Neural progenitor cell (in vitro differentiated cells): ENCODE measurements around the gene C11orf58. TPM values are rescaled to one million over a fixed set of nuclear protein-coding genes. Genes with fewer than 3 reads are reported as not detected.

ENCODE experiments used
- DNase-seq: peaks from one replicate; pipeline ENCODE4 v3.0.0-alpha.2; 2016; ENCODE audit warnings: low spot score
- H2AFZ ChIP-seq: fragments of 200-600 bp; sonication (generic); replicated peaks from 2 replicates; pipeline ENCODE4 v1.6.1; 2016; ENCODE audit warnings: antibody characterized with exemption
- H3F3A ChIP-seq: fragments of 200-600 bp; sonication (generic); 2 replicates; pipeline ENCODE4 v1.6.1; 2016; ENCODE audit warnings: antibody characterized with exemption, low read depth
- H3K27ac ChIP-seq: fragments of 200-600 bp; sonication (generic); 2 replicates; pipeline ENCODE4 v1.5.1; 2016; ENCODE audit warnings: mild to moderate bottlenecking
- H3K27me3 ChIP-seq: fragments of 200-600 bp; sonication (generic); 2 replicates; pipeline ENCODE4 v1.6.1; 2016; ENCODE audit warnings: mild to moderate bottlenecking, moderate library complexity
- H3K36me3 ChIP-seq: fragments of 200-600 bp; sonication (generic); 2 replicates; pipeline ENCODE4 v1.5.1; 2016
- H3K4me1 ChIP-seq: fragments of 200-600 bp; sonication (generic); 2 replicates; pipeline ENCODE4 v1.6.1; 2016; ENCODE audit warnings: mixed run types
- H3K4me2 ChIP-seq: fragments of 200-600 bp; sonication (generic); 2 replicates; pipeline ENCODE4 v1.6.1; 2016
- H3K4me3 ChIP-seq: fragments of 200-600 bp; sonication (generic); 2 replicates; pipeline ENCODE4 v1.5.1; 2016
- H3K79me2 ChIP-seq: fragments of 200-600 bp; sonication (generic); 2 replicates; pipeline ENCODE4 v1.6.1; 2016; ENCODE audit warnings: low read depth
- H3K9ac ChIP-seq: fragments of 200-600 bp; sonication (generic); 2 replicates; pipeline ENCODE4 v1.6.1; 2016
- H3K9me3 ChIP-seq: fragments of 200-600 bp; sonication (generic); 2 replicates; pipeline ENCODE4 v1.5.1; 2016; ENCODE audit warnings: low read depth
- H4K20me1 ChIP-seq: fragments of 200-600 bp; sonication (generic); 2 replicates; pipeline ENCODE4 v1.6.1; 2016; ENCODE audit warnings: low read depth
- H3K27ac Mint-ChIP-seq: 3 replicates; pipeline ENCODE4 v1.8.0; 2021; ENCODE audit warnings: mixed read lengths
- H3K27me3 Mint-ChIP-seq: 2 replicates; pipeline ENCODE4 v1.8.0; 2022; ENCODE audit warnings: low read depth, mild to moderate bottlenecking, inconsistent platforms, moderate library complexity, mixed read lengths; ENCODE audit not compliant: insufficient read depth
- H3K36me3 Mint-ChIP-seq: 3 replicates; pipeline ENCODE4 v1.8.0; 2021; ENCODE audit warnings: mixed read lengths
- H3K4me1 Mint-ChIP-seq: 3 replicates; pipeline ENCODE4 v1.8.0; 2021; ENCODE audit warnings: mixed read lengths
- H3K4me3 Mint-ChIP-seq: 3 replicates; pipeline ENCODE4 v1.8.0; 2021; ENCODE audit warnings: mild to moderate bottlenecking, moderate library complexity, mixed read lengths
- H3K9me3 Mint-ChIP-seq: 3 replicates; pipeline ENCODE4 v1.8.0; 2020; ENCODE audit warnings: mixed read lengths
- EZH2 ChIP-seq: fragments of 200-600 bp; sonication (generic); IDR thresholded peaks from 2 replicates; pipeline ENCODE4 v1.6.1; 2017; ENCODE audit warnings: antibody characterized with exemption, mild to moderate bottlenecking, moderate library complexity
- EZH2phosphoT487 ChIP-seq: fragments of 200-600 bp; sonication (generic); IDR thresholded peaks from 2 replicates; pipeline ENCODE4 v1.6.1; 2017; ENCODE audit warnings: antibody characterized with exemption
- total RNA-seq: library from RNA; depleted of rRNA; stranded (reverse); fragments of >200 nt; gene quantifications from 2 replicates; pipeline ENCODE4 v1.2.3, GENCODE V29; 2015; ENCODE audit warnings: low replicate concordance
- TF ChIP-seq, protein P1 (sequence below): fragments of 200-600 bp; sonication (generic); IDR thresholded peaks from 2 replicates; pipeline ENCODE4 v1.5.1; 2017; ENCODE audit warnings: antibody characterized with exemption, mild to moderate bottlenecking

Gene C11orf58
- total RNA-seq, 1 donor from 2014 or later = 320 TPM

DNA sequence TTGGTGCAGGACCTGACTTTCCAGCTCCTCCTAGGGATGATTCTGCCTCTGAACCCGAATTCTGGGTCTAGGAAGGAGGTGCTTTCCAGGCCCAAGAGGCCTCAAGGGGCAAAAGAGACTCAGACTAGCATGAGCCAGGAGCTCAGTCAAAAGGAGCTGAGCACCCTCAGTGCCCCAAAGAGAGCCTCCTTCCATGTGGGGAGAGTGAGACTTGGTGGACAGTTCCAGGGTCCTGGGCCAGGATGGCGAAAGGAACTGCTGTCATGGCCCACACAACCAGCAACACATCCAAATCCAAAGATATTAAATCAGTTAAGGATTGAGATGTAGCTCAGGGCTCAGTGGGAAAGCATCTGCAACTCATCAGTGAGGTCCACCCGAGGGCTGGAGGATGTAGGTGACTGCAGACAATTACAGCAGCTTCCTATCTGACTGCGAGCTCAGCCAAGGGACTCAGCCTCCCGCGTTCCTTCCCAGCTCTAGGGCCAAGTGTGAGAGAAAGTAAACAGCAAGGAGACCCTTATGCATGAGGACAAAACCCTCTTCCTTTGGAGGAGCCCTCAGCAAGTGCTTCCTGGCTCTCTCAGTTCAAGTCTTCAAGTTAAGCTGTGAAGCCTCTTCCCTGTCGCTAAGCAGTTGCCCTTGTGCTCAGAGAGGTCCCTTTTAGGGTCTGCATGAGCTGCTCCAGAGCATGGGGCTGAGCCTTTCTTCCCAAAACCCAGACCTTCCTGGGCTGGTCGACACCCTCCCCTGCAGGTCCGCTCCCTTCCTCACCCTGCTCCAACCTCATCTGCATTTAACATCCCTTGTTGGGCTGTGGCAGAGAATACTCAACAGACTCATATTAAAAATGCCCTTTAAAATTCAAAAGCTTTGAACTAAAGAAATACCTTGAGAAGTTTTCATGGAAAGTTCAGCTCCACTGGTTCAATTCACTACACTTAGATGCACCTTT lies 35.8 kb downstream of the C11orf58 start:
- no peak overlapping the region for H3K9ac ChIP-seq
- no peak overlapping the region for H3K4me2 ChIP-seq
- H3K27ac ChIP-seq = no peak overlapping the region
- H3K36me3 Mint-ChIP-seq = peaks cover 5% of the 10 kb centered on the region
- H2AFZ ChIP-seq = no peak overlapping the region
- H3K4me3 ChIP-seq = no peak overlapping the region
- no peaks in the 10 kb centered on the region for H3K36me3 ChIP-seq
- TF ChIP-seq EZH2 (no peak), EZH2phosphoT487 (no peak)
- TF ChIP-seq, protein P1, sequence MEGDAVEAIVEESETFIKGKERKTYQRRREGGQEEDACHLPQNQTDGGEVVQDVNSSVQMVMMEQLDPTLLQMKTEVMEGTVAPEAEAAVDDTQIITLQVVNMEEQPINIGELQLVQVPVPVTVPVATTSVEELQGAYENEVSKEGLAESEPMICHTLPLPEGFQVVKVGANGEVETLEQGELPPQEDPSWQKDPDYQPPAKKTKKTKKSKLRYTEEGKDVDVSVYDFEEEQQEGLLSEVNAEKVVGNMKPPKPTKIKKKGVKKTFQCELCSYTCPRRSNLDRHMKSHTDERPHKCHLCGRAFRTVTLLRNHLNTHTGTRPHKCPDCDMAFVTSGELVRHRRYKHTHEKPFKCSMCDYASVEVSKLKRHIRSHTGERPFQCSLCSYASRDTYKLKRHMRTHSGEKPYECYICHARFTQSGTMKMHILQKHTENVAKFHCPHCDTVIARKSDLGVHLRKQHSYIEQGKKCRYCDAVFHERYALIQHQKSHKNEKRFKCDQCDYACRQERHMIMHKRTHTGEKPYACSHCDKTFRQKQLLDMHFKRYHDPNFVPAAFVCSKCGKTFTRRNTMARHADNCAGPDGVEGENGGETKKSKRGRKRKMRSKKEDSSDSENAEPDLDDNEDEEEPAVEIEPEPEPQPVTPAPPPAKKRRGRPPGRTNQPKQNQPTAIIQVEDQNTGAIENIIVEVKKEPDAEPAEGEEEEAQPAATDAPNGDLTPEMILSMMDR = no peak
- H3K27me3 ChIP-seq = no peaks in the 10 kb centered on the region
- no peaks in the 10 kb centered on the region for H4K20me1 ChIP-seq
- peaks cover 20% of the 10 kb centered on the region for H3K4me1 ChIP-seq
- H3K27me3 Mint-ChIP-seq = peaks cover 10% of the 10 kb centered on the region
- H3K4me3 Mint-ChIP-seq = no peak overlapping the region
- H3K9me3 ChIP-seq = no peaks in the 10 kb centered on the region
- no peak for DNase-seq
- no peaks in the 10 kb centered on the region for H3K79me2 ChIP-seq
- no peaks in the 10 kb centered on the region for H3F3A ChIP-seq
- no peaks in the 10 kb centered on the region for H3K9me3 Mint-ChIP-seq
- peaks cover 36% of the 10 kb centered on the region for H3K4me1 Mint-ChIP-seq
- peak overlapping the region; percentile 18 for H3K27ac Mint-ChIP-seq

DNA sequence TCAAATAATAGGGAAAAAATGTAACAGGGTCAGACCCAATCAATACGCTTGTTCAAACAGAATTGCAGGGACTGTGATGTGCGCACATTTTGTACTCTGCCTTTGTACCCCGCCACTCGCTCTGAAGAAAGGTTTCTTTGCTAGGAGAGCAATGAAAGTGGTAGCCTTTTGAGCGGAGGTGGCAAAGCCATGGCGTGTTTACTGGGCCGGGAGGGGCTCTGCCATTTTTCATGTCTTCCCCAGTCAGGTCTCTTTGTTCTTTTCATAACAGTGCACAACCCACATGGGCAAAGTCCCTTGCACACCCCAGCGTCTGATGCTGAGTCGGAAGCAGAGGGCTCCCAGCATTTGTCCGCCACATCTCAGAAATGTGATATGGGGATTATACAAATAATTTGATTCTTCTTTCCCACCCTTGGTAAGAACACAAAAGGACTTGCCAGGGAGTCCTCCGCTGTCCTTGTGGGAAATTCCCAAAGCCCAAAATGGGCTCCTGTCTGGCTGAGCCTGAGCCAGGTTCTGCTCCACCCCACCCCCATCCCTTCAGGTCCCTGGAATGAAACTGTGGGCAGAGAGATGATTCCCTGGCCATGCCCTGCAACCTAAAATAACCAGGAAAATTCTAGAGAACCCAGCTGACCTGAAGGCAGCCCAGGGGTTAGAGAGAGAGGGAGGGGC lies 36.6 kb downstream of the C11orf58 start:
- Histone ChIP-seq H3K27ac (no peak overlapping the region), H3F3A (no peaks in the 10 kb centered on the region), H3K36me3 (no peaks in the 10 kb centered on the region), H3K9me3 (no peaks in the 10 kb centered on the region), H3K4me3 (no peak overlapping the region), H3K79me2 (no peaks in the 10 kb centered on the region), H3K9ac (no peak overlapping the region), H2AFZ (peak overlapping the region; percentile 6), H4K20me1 (no peaks in the 10 kb centered on the region), H3K4me2 (no peak overlapping the region), H3K4me1 (peaks cover 20% of the 10 kb centered on the region), H3K27me3 (no peaks in the 10 kb centered on the region)
- peaks cover 41% of the 10 kb centered on the region for H3K4me1 Mint-ChIP-seq
- H3K9me3 Mint-ChIP-seq = no peaks in the 10 kb centered on the region
- peak overlapping the region; percentile 18 for H3K27ac Mint-ChIP-seq
- no peak overlapping the region for H3K4me3 Mint-ChIP-seq
- peaks cover 10% of the 10 kb centered on the region for H3K27me3 Mint-ChIP-seq
- H3K36me3 Mint-ChIP-seq = peaks cover 9% of the 10 kb centered on the region
- TF ChIP-seq EZH2 = no peak
- TF ChIP-seq, protein P1 = no peak
- no peak for DNase-seq

- Histone ChIP-seq H3K27ac (no peak overlapping the region), H3K27me3 (no peaks in the 10 kb centered on the region), H3K4me3 (no peak overlapping the region), H4K20me1 (no peaks in the 10 kb centered on the region), H3K36me3 (no peaks in the 10 kb centered on the region), H2AFZ (peak overlapping the region; percentile 6), H3F3A (no peaks in the 10 kb centered on the region), H3K4me2 (no peak overlapping the region), H3K79me2 (no peaks in the 10 kb centered on the region), H3K9me3 (no peaks in the 10 kb centered on the region), H3K4me1 (peaks cover 20% of the 10 kb centered on the region), H3K9ac (no peak overlapping the region)
- peaks cover 41% of the 10 kb centered on the region for H3K4me1 Mint-ChIP-seq
- H3K9me3 Mint-ChIP-seq = no peaks in the 10 kb centered on the region
- H3K27ac Mint-ChIP-seq = no peak overlapping the region
- DNase-seq = no peak
- H3K27me3 Mint-ChIP-seq = peaks cover 8% of the 10 kb centered on the region
- H3K36me3 Mint-ChIP-seq = peaks cover 12% of the 10 kb centered on the region
- H3K4me3 Mint-ChIP-seq = no peak overlapping the region
- TF ChIP-seq EZH2 (no peak), EZH2phosphoT487 (no peak)
- TF ChIP-seq, protein P1 = no peak
These were observed 37.3 kb downstream of the C11orf58 start for GRCh38 chr11:16775614-16776283.
